Mesenchymal stem cell (in vitro differentiated cells and primary cell): Measurements from ENCODE around the gene ZC3H7B.
"Not testable (repeated sequence)": the region's sequence is repeated elsewhere in the genome, so short reads cannot be mapped to it uniquely, and the experiment has no call there.

Experiments used
- DNase-seq: peaks from one replicate; pipeline ENCODE4 v3.0.0-alpha.2; 2013
- H2AFZ ChIP-seq: one replicate; pipeline ENCODE4 v1.6.1; 2013; ENCODE audit warnings: low read depth, mild to moderate bottlenecking, control low read depth, inconsistent platforms, low read length, moderate library complexity
- H2AK5ac ChIP-seq: 2 replicates; pipeline ENCODE4 v1.6.1; 2013; ENCODE audit warnings: low read length, moderate library complexity, mild to moderate bottlenecking, inconsistent platforms; ENCODE audit not compliant: severe bottlenecking
- H2BK120ac ChIP-seq: one replicate; pipeline ENCODE4 v1.6.1; 2013; ENCODE audit warnings: low read depth, mild to moderate bottlenecking, inconsistent platforms, low read length, moderate library complexity
- H2BK12ac ChIP-seq, 2 experiments: one replicate each; pipeline ENCODE4 v1.6.1; 2013; ENCODE audit warnings: inconsistent platforms in 2 of 2, low read length in 2 of 2, mild to moderate bottlenecking in 2 of 2, moderate library complexity in 2 of 2, control low read depth in 1 of 2
- H2BK15ac ChIP-seq: one replicate; pipeline ENCODE4 v1.6.1; 2013; ENCODE audit warnings: mild to moderate bottlenecking, low read depth, inconsistent platforms; ENCODE audit not compliant: poor library complexity, severe bottlenecking
- H2BK5ac ChIP-seq: 2 replicates; pipeline ENCODE4 v1.6.1; 2013; ENCODE audit warnings: low read depth, mild to moderate bottlenecking, low read length, control low read depth, inconsistent platforms; ENCODE audit not compliant: poor library complexity, severe bottlenecking
- H3K14ac ChIP-seq, 2 experiments: one replicate each; pipeline ENCODE4 v1.6.1; 2013; ENCODE audit warnings: inconsistent platforms in 2 of 2, low read length in 2 of 2, control low read depth in 1 of 2, mild to moderate bottlenecking in 1 of 2, moderate library complexity in 1 of 2
- H3K18ac ChIP-seq, 2 experiments: one replicate each; pipeline ENCODE4 v1.6.1; 2013; ENCODE audit warnings: inconsistent platforms in 2 of 2, low read length in 2 of 2, control low read depth in 1 of 2, low read depth in 1 of 2, mild to moderate bottlenecking in 1 of 2
- H3K23ac ChIP-seq, 2 experiments: one replicate each; pipeline ENCODE4 v1.6.1; 2013; ENCODE audit warnings: inconsistent platforms in 2 of 2, low read length in 2 of 2, mild to moderate bottlenecking in 2 of 2, moderate library complexity in 2 of 2, control low read depth in 1 of 2
- H3K27ac ChIP-seq: 2 replicates; pipeline ENCODE4 v1.5.1; 2013; ENCODE audit warnings: mild to moderate bottlenecking, moderate library complexity, low read length, control low read depth, inconsistent platforms; ENCODE audit not compliant: poor library complexity, severe bottlenecking
- H3K27me3 ChIP-seq, 2 experiments: 2 replicates each; pipeline versions ENCODE4 v1.6.1 to v1.7.0; 2013; ENCODE audit warnings: low read length in 2 of 2, mild to moderate bottlenecking in 2 of 2, moderate library complexity in 2 of 2, control low read depth in 1 of 2, inconsistent platforms in 1 of 2; ENCODE audit not compliant: control insufficient read depth in 1 of 2, insufficient read depth in 1 of 2
- H3K36me3 ChIP-seq, 2 experiments: 2 replicates each; pipeline versions ENCODE4 v1.6.1 to v1.7.0; 2013; ENCODE audit warnings: low read length in 2 of 2, control low read depth in 1 of 2, inconsistent platforms in 1 of 2, low read depth in 1 of 2, mild to moderate bottlenecking in 1 of 2; ENCODE audit not compliant: insufficient read depth in 2 of 2, control insufficient read depth in 1 of 2
- H3K4ac ChIP-seq, 2 experiments: one replicate each; pipeline ENCODE4 v1.6.1; 2013; ENCODE audit warnings: inconsistent platforms in 2 of 2, low read length in 2 of 2, mild to moderate bottlenecking in 2 of 2, moderate library complexity in 2 of 2, control low read depth in 1 of 2, low read depth in 1 of 2
- H3K4me1 ChIP-seq: 2 replicates; pipeline ENCODE4 v1.6.1; 2013; ENCODE audit warnings: low read depth, low read length, control low read depth; ENCODE audit not compliant: control insufficient read depth, insufficient read depth
- H3K4me2 ChIP-seq: 2 replicates; pipeline ENCODE4 v1.6.1; 2013; ENCODE audit warnings: low read length, mild to moderate bottlenecking, inconsistent platforms; ENCODE audit not compliant: poor library complexity, severe bottlenecking
- H3K4me3 ChIP-seq, 2 experiments: 2 replicates each; pipeline versions ENCODE4 v1.5.1 to v1.7.0; 2013; ENCODE audit warnings: low read length in 2 of 2, mild to moderate bottlenecking in 2 of 2, control low read depth in 1 of 2, low read depth in 1 of 2; ENCODE audit not compliant: insufficient read depth in 1 of 2
- H3K79me1 ChIP-seq: replicated peaks from 2 replicates; pipeline ENCODE4 v1.6.1; 2013; ENCODE audit warnings: mild to moderate bottlenecking, control low read depth, low read length, inconsistent platforms; ENCODE audit not compliant: poor library complexity, severe bottlenecking
- H3K9ac ChIP-seq: 2 replicates; pipeline ENCODE4 v1.7.0; 2013; ENCODE audit warnings: mild to moderate bottlenecking, low read length, moderate library complexity
- H3K9me3 ChIP-seq: 2 replicates; pipeline ENCODE4 v1.7.0; 2013; ENCODE audit warnings: mild to moderate bottlenecking, low read length; ENCODE audit not compliant: control insufficient read depth
- H4K8ac ChIP-seq: one replicate; pipeline ENCODE4 v1.6.1; 2013; ENCODE audit warnings: inconsistent platforms, mild to moderate bottlenecking, low read length, moderate library complexity
- H4K91ac ChIP-seq: one replicate; pipeline ENCODE4 v1.6.1; 2013; ENCODE audit warnings: mild to moderate bottlenecking, low read length, inconsistent platforms
- WGBS: methylation state at CpG from one replicate; pipeline ENCODE4 v1.1.7; 2013; ENCODE audit warnings: mixed read lengths; 5-methylcytosine and 5-hydroxymethylcytosine counted together

ZC3H7B gene

DNA sequence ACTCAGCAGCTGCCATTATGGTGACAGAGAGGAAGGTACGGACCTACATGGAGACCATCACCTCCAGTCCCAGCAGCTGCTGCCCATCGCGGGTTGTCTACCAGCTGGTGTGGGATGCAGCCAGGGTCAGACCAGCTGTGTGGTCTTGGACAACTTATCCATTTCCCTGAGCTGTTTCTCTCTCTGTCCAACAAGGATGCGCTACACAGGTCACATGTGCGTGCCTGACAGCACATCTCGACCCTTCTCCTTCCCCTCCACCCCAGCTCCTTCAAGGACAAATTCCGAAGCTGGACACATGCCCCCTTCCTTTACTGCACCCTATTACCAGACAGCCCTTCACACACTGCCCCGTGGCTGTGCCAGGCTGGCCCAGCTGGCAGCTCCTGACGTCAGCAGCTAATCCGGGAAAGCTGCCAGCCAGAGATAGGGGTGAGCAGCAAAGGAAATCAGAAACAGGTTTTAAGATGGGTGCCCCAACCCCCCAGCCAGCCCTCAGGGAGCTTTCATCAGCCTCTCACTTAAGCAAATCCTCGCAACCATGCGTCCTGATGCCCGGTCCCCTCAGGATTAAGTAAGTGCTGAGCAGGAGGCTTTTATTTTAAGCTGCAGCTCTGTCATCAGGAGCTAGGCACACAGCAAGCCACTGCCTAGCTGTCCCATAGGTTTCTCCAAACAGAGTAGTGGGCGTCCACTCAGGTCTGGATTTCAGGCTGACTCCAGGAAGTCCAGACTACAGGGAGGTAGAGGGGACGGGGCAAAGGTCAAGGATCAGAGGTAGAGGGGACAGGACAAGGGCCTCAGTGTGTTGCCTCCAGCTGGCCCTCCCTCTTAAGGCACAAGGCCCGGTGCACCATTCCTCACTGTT is 100.7 kb downstream of the ZC3H7B start:
- no peak overlapping the region for H3K4me2 ChIP-seq
- no peak overlapping the region for H3K18ac ChIP-seq
- no peak overlapping the region for H3K23ac ChIP-seq
- no peak overlapping the region for H2BK15ac ChIP-seq
- 78% methylated on average over 16 of the region's 16 CpGs for WGBS
- no peak overlapping the region for H2AK5ac ChIP-seq
- peak overlapping the region in 1 of 2 experiments; percentile 44 for H3K14ac ChIP-seq
- H3K4me1 ChIP-seq, result peaks cover 5% of the 10 kb centered on the region
- H3K9me3 ChIP-seq, result no peaks in the 10 kb centered on the region
- no peaks in the 10 kb centered on the region for H3K79me1 ChIP-seq
- H2BK120ac ChIP-seq, result no peak overlapping the region
- H3K27me3 ChIP-seq, result no peaks in the 10 kb centered on the region
- H3K36me3 ChIP-seq, result peaks cover 13 to 17% of the 10 kb centered on the region in 2 experiments
- H3K27ac ChIP-seq, result no peak overlapping the region
- H2BK12ac ChIP-seq, result peak overlapping the region in 1 of 2 experiments; percentile 1
- H2BK5ac ChIP-seq, result no peak overlapping the region
- H4K91ac ChIP-seq, result no peak overlapping the region
- no peak overlapping the region for H4K8ac ChIP-seq
- no peak overlapping the region for H3K4ac ChIP-seq
- H3K4me3 ChIP-seq, result peak overlapping the region in 1 of 2 experiments; percentile 6
- H3K9ac ChIP-seq, result peak overlapping the region; percentile 63
- peak; percentile 12 for DNase-seq
- H2AFZ ChIP-seq, result no peak overlapping the region

DNA sequence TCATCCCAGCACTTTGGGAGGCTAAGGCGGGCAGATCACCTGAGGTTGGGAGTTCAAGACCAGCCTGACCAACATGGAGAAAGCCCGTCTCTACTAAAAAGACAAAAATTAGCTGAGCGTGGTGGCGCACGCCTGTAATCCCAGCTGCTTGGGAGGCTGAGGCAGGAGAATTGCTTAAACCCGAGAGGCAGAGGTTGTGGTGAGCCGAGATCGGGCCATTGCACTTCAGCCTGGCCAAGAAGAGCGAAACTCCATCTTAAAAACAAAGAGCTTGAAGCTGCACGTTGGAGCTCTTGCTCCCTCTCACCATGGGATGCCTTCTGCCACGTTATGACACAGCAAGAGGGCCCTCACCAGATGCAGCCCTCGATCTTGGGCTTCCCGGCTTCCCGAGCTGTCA is 101.5 kb downstream of the ZC3H7B start:
- H3K18ac ChIP-seq, H3K9me3 ChIP-seq, H2BK5ac ChIP-seq, H2AK5ac ChIP-seq, H3K4me2 ChIP-seq, H3K4me3 ChIP-seq, H3K23ac ChIP-seq, H3K79me1 ChIP-seq, H3K4me1 ChIP-seq, H3K14ac ChIP-seq, H2BK15ac ChIP-seq, H4K91ac ChIP-seq, H2BK12ac ChIP-seq, H3K4ac ChIP-seq, H2AFZ ChIP-seq, H2BK120ac ChIP-seq, H4K8ac ChIP-seq, H3K36me3 ChIP-seq, H3K27me3 ChIP-seq, DNase-seq, H3K27ac ChIP-seq: not testable (repeated sequence)
- WGBS, result 90% methylated on average over 14 of the region's 14 CpGs
- peak overlapping the region; percentile 22 for H3K9ac ChIP-seq

DNA sequence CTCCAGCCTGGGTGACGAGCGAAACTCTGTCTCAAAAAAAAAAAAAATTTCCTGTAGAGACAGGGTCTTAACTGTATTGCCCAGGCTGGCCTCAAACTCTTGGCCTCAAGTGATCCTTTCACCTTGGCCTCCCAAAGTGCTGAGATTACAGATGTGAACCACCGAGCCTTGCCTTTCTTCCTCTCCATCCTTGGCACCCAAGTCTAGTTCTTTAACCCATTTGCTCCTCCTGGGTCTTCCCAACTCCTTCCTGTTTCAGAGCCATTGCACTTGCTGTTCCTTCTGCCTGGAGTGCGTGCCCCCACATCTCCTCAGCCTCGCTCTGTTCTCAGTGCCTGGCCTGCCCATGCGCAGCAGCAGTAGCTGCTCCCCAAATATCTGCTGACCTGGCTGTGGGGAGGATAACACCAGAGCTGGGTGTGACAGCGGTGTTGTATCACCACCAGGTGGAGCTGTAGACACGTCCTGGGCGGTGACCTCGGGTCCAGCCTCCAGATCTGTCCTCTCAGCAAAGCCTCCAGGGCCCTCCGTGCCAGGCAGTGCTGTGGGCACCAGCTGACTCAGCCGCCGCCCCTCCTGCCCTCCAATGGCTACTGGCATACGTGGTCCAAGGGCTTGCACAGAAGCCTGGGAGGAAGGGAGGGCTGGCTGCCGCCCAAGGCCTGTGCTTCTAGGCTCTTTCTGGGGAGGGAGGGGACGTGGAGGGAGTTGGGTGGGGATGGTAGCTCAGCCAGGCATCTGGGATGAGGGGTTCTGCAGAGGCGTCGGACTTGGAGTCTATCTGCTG is 102.4 kb downstream of the ZC3H7B start:
- no peaks in the 10 kb centered on the region for H3K27me3 ChIP-seq
- H2BK5ac ChIP-seq, result no peak overlapping the region
- H3K23ac ChIP-seq, result no peak overlapping the region
- H3K9me3 ChIP-seq, result no peaks in the 10 kb centered on the region
- peaks cover 5% of the 10 kb centered on the region for H3K4me1 ChIP-seq
- H3K4me2 ChIP-seq, result no peak overlapping the region
- no peak overlapping the region for H2BK120ac ChIP-seq
- 30% methylated on average over 17 of the region's 18 CpGs for WGBS
- peak; percentile 86 for DNase-seq
- H3K14ac ChIP-seq, result no peak overlapping the region
- no peak overlapping the region for H2BK15ac ChIP-seq
- peak overlapping the region in 1 of 2 experiments; percentile 73 for H2BK12ac ChIP-seq
- H2AK5ac ChIP-seq, result no peak overlapping the region
- peak overlapping the region; percentile 76 for H4K8ac ChIP-seq
- H3K4ac ChIP-seq, result no peak overlapping the region
- H3K79me1 ChIP-seq, result no peaks in the 10 kb centered on the region
- peak overlapping the region; percentile 90 for H2AFZ ChIP-seq
- H3K27ac ChIP-seq, result no peak overlapping the region
- H3K18ac ChIP-seq, result peak overlapping the region in 1 of 2 experiments; percentile 46
- no peak overlapping the region for H3K4me3 ChIP-seq
- H3K9ac ChIP-seq, result peak overlapping the region; percentile 39
- no peaks in the 10 kb centered on the region for H3K36me3 ChIP-seq
- H4K91ac ChIP-seq, result no peak overlapping the region

DNA sequence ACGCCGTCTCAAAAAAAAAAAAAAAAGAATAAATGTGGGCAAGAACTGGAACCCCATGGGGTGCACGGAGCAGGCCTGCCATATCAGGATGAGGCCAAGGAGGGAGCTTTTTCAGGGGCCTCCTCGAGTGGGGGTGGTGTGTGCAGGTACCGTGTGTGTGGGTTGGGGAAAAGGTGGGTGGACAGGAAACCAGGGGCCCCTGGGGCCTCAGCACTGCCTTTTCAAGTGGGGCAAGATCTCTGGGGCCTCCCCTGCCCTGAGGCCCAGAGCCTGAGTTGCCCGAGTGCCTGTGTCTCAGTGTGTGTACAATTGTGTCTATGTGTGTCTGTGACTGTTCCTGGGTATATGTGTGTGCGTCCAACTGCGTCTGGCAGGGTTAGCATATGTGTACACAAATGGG is 104.3 kb downstream of the ZC3H7B start:
- H2AFZ ChIP-seq, result no peak overlapping the region
- no peak overlapping the region for H2BK5ac ChIP-seq
- no peak overlapping the region for H2BK120ac ChIP-seq
- H2AK5ac ChIP-seq, result no peak overlapping the region
- H3K23ac ChIP-seq, result no peak overlapping the region
- H3K18ac ChIP-seq, result no peak overlapping the region
- H3K9ac ChIP-seq, result no peak overlapping the region
- 92% methylated on average over 8 of the region's 8 CpGs for WGBS
- H3K27me3 ChIP-seq, result no peaks in the 10 kb centered on the region
- no peak overlapping the region for H3K4ac ChIP-seq
- H3K4me3 ChIP-seq, result no peak overlapping the region
- H3K4me1 ChIP-seq, result peaks cover 8% of the 10 kb centered on the region
- no peak overlapping the region for H4K8ac ChIP-seq
- H2BK12ac ChIP-seq, result no peak overlapping the region
- H3K14ac ChIP-seq, result no peak overlapping the region
- no peaks in the 10 kb centered on the region for H3K79me1 ChIP-seq
- H3K27ac ChIP-seq, result no peak overlapping the region
- no peaks in the 10 kb centered on the region for H3K9me3 ChIP-seq
- no peak overlapping the region for H3K4me2 ChIP-seq
- no peak overlapping the region for H2BK15ac ChIP-seq
- no peak overlapping the region for H4K91ac ChIP-seq
- no peaks in the 10 kb centered on the region for H3K36me3 ChIP-seq
- DNase-seq, result no peak
